ENCODE data around the gene TRAPPC6A.

The TRAPPC6A gene

DNA sequence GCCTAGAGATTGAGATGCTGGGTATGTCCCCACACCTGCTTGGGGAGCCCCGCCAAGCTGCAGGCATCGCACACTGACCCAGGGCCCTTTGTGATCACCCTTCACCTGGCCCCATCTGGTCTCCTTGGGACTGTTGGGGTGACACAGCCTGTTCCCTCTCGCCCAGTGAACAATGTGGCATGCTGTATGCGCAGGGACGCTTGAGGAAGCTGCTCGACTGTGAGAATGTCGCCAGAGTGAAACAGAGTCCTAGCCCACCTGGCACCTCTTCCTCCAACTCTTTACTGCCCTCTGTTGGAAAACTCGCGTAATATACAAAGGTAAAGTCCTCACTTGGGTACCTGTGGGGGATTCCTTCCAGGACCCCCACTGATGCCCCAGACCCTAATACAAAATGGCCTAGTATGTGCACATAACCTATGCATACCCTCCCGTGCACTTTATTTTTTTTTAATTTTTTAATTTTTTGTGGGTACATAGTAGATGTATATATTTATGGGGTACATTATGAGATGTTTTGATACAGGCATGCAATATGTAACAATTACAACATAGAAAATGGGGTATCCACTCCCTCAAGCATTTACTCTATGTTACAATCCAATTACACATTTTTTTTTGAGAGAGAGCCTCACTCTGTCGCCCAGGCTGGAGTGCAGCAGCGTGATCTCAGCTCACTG lies 9.5 kb upstream of the TRAPPC6A start:
- DNase-seq (ENCODE audit: low spot score) = peak; percentile 79
- in situ Hi-C loops (cut with MboI; ENCODE audit: low pct_unique_long_range_greater_than_20kb, low sequenced_read_pairs, unreplicated experiment) = no loop called here
- peak; percentile 64 for TF ChIP-seq CTCF (IDR thresholded peaks at IDR 0.05; ENCODE audit: extremely low read depth, insufficient read depth, missing control alignments)

GRCh38 chr19:45186509-45187334 lies 8.7 kb upstream of the TRAPPC6A start:
- no peak for DNase-seq (ENCODE audit: low spot score)
- in situ Hi-C loops (cut with MboI; ENCODE audit: low pct_unique_long_range_greater_than_20kb, low sequenced_read_pairs, unreplicated experiment) = no loop called here
- no peak for TF ChIP-seq CTCF (IDR thresholded peaks at IDR 0.05; ENCODE audit: extremely low read depth, insufficient read depth, missing control alignments)

DNA sequence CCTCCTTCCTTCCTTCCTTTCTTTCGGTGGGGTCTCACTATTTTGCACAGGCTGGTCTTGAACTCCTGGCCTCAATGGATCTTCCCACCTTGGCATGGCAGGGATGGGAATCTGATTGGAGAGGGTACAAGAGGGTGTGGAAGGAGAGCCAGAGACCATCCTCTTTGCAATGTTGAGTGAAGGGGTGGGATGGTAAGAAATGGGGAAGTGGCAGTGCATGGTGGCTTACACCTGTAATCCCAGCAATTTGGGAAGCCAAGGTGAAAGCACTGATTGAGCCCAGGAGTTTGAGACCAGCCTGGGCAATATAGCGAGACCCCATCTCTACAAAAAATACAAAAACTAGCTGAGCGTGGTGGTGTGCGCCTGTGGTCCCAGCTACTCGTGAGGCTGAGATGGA lies 6.1 kb upstream of the TRAPPC6A start:
- TF ChIP-seq CTCF (IDR thresholded peaks at IDR 0.05; ENCODE audit: extremely low read depth, insufficient read depth, missing control alignments) = no peak
- DNase-seq (ENCODE audit: low spot score) = no peak
- in situ Hi-C loops (cut with MboI; ENCODE audit: low pct_unique_long_range_greater_than_20kb, low sequenced_read_pairs, unreplicated experiment) = no loop called here

DNA sequence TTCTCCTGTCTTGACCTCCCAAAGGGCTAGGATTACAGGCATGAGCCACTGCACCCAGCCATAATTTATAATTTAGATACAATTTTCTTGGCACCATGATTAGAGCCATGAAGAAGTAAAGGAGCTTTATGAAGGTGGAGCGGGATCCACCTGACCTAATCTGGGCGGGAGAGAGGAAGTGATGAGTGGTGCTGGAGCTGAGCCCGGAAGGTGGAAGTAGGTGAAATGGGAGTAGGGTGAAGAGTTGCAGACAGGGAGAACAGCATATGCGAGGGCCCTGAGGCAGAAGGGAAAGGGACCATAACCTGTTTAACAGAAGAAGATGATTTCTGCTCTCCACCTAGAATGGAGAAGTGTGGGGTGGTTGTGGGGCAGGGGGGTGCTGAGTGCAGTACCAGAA lies 4.7 kb upstream of the TRAPPC6A start:
- DNase-seq (ENCODE audit: low spot score) = no peak
- TF ChIP-seq CTCF (IDR thresholded peaks at IDR 0.05; ENCODE audit: extremely low read depth, insufficient read depth, missing control alignments) = no peak
- in situ Hi-C loops (cut with MboI; ENCODE audit: low pct_unique_long_range_greater_than_20kb, low sequenced_read_pairs, unreplicated experiment) = no loop called here

- TF ChIP-seq CTCF (IDR thresholded peaks at IDR 0.05; ENCODE audit: extremely low read depth, insufficient read depth, missing control alignments) = no peak
- in situ Hi-C loops (cut with MboI; ENCODE audit: low pct_unique_long_range_greater_than_20kb, low sequenced_read_pairs, unreplicated experiment) = no loop called here
- DNase-seq (ENCODE audit: low spot score) = no peak
Measured at GRCh38 chr19:45180936-45181335, 2.9 kb upstream of the TRAPPC6A start.

GRCh38 chr19:45179892-45180370 lies 1.9 kb upstream of the TRAPPC6A start:
- TF ChIP-seq CTCF (IDR thresholded peaks at IDR 0.05; ENCODE audit: extremely low read depth, insufficient read depth, missing control alignments) = no peak
- no peak for DNase-seq (ENCODE audit: low spot score)
- in situ Hi-C loops (cut with MboI; ENCODE audit: low pct_unique_long_range_greater_than_20kb, low sequenced_read_pairs, unreplicated experiment) = no loop called here

All from GM13977 (cell line).